HepG2 (cell line): ENCODE measurements around the gene CXXC5. TPM values are rescaled to one million over a fixed set of nuclear protein-coding genes. Genes with fewer than 3 reads are reported as not detected.

Experiments used
- HHEX ChIP-seq: IDR thresholded peaks from 2 replicates; pipeline ENCODE4 v1.6.1; 2016; ENCODE audit warnings: control low read depth
- IRX3 ChIP-seq: sonication (generic); formaldehyde crosslinking; IDR thresholded peaks from 2 replicates; pipeline ENCODE4 v1.8.1; 2023; ENCODE audit warnings: mild to moderate bottlenecking, low read depth, missing genetic modification reagents, borderline replicate concordance
- NFRKB ChIP-seq: fragments of 450-650 bp; IDR thresholded peaks from 2 replicates; pipeline ENCODE4 v1.6.1; 2017
- ZFP90 ChIP-seq: sonication (generic); formaldehyde crosslinking; IDR thresholded peaks from 2 replicates; pipeline ENCODE4 v1.8.0; 2022; ENCODE audit warnings: missing genetic modification reagents, mild to moderate bottlenecking, inconsistent platforms, borderline replicate concordance
- ZNF264 ChIP-seq: sonication (generic); formaldehyde crosslinking; IDR thresholded peaks from 2 replicates; pipeline ENCODE4 v1.4.0; 2020; ENCODE audit warnings: missing genetic modification reagents
- ZNF652 ChIP-seq: IDR thresholded peaks from 2 replicates; pipeline ENCODE4 v1.6.1; 2016; ENCODE audit warnings: low read depth, borderline replicate concordance
- ZNF768 ChIP-seq: sonication (generic); formaldehyde crosslinking; IDR thresholded peaks from 2 replicates; pipeline ENCODE4 v1.4.0; 2020; ENCODE audit warnings: missing genetic modification reagents
- ZNF780A ChIP-seq: sonication (generic); formaldehyde crosslinking; IDR thresholded peaks from 2 replicates; pipeline ENCODE4 v1.8.0; 2022; ENCODE audit warnings: mild to moderate bottlenecking, missing genetic modification reagents, moderate library complexity
- polyA plus RNA-seq, 8 experiments: library from polyadenylated mRNA; depleted of rRNA in 3 of 8; stranded (reverse) in 7 of 8; unstranded in 1 of 8; fragments of >200 nt; fragmentation: Illumina TruSeq in 4 of 8; extraction: Trizol in 4 of 8; gene quantifications; 2 replicates each; pipeline versions ENCODE4 v1.2.1 to v1.2.3, GENCODE V29; 2011 to 2016; ENCODE audit warnings: low read depth in 4 of 8, missing spikeins in 1 of 8, mixed read lengths in 1 of 8; ENCODE audit not compliant: insufficient read depth in 1 of 8
- total RNA-seq, 5 experiments: library from RNA; depleted of rRNA; stranded (reverse); fragments of >200 nt; fragmentation: Illumina TruSeq; extraction: Trizol; gene quantifications; 2 replicates each; pipeline ENCODE4 v1.2.3, GENCODE V29; 2016; ENCODE audit warnings: low read depth in 1 of 5
- TF ChIP-seq, protein P1 (sequence below): fragments of 450-650 bp; IDR thresholded peaks from 2 replicates; pipeline ENCODE4 v1.6.1; 2017; ENCODE audit warnings: mild to moderate bottlenecking
- TF ChIP-seq, protein P2 (sequence below): sonication (generic); formaldehyde crosslinking; IDR thresholded peaks from 2 replicates; pipeline ENCODE4 v1.5.1; 2020; ENCODE audit warnings: missing genetic modification reagents, mild to moderate bottlenecking, borderline replicate concordance
- TF ChIP-seq, protein P3 (sequence below): sonication (generic); formaldehyde crosslinking; IDR thresholded peaks from 2 replicates; pipeline ENCODE4 v1.5.1; 2020; ENCODE audit warnings: mild to moderate bottlenecking, missing genetic modification reagents
- TF ChIP-seq, protein P4 (sequence below): sonication (generic); formaldehyde crosslinking; IDR thresholded peaks from 2 replicates; pipeline ENCODE4 v1.4.0; 2020; ENCODE audit warnings: missing genetic modification reagents

CXXC5 gene
- total and polyA plus RNA-seq, 2 of the 13 experiments (the other 11 are each of a cell fraction or from before 2014, with no cell fraction given) = 32.3 to 33.0 TPM

DNA sequence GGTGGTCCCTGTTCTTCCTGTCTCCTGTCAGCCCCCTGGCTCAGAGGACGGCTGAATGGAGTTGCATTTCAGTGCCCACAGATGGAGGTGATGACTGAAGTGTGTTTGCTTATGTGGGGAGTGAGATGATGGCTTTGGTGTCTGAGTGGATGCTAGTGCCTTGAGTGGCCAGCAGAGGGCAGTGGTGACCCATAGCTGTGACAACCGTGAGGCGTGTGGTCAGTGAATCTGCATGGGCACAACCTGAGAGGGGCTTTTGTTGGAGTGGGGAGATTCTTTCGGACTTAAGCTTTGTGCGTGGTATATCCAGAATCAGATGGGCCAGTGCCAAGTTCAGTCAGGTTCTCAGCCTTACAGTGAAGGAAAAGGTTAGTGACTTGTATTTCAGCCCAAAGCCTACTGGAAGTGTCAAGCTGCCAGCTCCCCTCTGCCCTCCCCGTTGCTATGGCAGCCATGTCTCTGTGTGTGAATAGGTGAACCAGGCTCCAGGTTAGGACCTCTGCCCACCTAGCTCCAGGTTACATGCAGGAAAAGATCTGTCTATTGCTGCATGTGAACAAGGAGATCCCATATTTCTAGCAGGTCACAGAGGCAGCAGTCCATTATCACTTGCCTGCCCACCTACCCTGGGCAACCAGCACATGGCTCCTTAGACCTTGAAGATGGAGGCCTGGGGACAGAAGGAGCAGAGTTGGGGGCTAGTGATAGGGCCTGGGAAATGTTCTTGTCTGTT, 14.7 kb upstream of the CXXC5 start (continued):
- no peak for TF ChIP-seq ZNF780A
- TF ChIP-seq, protein P1, sequence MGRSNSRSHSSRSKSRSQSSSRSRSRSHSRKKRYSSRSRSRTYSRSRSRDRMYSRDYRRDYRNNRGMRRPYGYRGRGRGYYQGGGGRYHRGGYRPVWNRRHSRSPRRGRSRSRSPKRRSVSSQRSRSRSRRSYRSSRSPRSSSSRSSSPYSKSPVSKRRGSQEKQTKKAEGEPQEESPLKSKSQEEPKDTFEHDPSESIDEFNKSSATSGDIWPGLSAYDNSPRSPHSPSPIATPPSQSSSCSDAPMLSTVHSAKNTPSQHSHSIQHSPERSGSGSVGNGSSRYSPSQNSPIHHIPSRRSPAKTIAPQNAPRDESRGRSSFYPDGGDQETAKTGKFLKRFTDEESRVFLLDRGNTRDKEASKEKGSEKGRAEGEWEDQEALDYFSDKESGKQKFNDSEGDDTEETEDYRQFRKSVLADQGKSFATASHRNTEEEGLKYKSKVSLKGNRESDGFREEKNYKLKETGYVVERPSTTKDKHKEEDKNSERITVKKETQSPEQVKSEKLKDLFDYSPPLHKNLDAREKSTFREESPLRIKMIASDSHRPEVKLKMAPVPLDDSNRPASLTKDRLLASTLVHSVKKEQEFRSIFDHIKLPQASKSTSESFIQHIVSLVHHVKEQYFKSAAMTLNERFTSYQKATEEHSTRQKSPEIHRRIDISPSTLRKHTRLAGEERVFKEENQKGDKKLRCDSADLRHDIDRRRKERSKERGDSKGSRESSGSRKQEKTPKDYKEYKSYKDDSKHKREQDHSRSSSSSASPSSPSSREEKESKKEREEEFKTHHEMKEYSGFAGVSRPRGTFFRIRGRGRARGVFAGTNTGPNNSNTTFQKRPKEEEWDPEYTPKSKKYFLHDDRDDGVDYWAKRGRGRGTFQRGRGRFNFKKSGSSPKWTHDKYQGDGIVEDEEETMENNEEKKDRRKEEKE = no peak
- no peak for TF ChIP-seq NFRKB
- no peak for TF ChIP-seq HHEX
- no peak for TF ChIP-seq IRX3 (CRISPR knock-in tag)
- TF ChIP-seq, protein P2, sequence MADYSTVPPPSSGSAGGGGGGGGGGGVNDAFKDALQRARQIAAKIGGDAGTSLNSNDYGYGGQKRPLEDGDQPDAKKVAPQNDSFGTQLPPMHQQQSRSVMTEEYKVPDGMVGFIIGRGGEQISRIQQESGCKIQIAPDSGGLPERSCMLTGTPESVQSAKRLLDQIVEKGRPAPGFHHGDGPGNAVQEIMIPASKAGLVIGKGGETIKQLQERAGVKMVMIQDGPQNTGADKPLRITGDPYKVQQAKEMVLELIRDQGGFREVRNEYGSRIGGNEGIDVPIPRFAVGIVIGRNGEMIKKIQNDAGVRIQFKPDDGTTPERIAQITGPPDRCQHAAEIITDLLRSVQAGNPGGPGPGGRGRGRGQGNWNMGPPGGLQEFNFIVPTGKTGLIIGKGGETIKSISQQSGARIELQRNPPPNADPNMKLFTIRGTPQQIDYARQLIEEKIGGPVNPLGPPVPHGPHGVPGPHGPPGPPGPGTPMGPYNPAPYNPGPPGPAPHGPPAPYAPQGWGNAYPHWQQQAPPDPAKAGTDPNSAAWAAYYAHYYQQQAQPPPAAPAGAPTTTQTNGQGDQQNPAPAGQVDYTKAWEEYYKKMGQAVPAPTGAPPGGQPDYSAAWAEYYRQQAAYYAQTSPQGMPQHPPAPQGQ (CRISPR knock-in tag) = no peak; the same call in 1 of the 2 replicates
- peak; percentile 59; the same call in 1 of the 2 replicates for TF ChIP-seq ZFP90 (CRISPR knock-in tag)
- TF ChIP-seq ZNF652 (CRISPR knock-in tag) = no peak
- TF ChIP-seq ZNF264 = 0 out of 2 replicates have a peak, but pooled peaks have one; percentile 34
- TF ChIP-seq, protein P3, sequence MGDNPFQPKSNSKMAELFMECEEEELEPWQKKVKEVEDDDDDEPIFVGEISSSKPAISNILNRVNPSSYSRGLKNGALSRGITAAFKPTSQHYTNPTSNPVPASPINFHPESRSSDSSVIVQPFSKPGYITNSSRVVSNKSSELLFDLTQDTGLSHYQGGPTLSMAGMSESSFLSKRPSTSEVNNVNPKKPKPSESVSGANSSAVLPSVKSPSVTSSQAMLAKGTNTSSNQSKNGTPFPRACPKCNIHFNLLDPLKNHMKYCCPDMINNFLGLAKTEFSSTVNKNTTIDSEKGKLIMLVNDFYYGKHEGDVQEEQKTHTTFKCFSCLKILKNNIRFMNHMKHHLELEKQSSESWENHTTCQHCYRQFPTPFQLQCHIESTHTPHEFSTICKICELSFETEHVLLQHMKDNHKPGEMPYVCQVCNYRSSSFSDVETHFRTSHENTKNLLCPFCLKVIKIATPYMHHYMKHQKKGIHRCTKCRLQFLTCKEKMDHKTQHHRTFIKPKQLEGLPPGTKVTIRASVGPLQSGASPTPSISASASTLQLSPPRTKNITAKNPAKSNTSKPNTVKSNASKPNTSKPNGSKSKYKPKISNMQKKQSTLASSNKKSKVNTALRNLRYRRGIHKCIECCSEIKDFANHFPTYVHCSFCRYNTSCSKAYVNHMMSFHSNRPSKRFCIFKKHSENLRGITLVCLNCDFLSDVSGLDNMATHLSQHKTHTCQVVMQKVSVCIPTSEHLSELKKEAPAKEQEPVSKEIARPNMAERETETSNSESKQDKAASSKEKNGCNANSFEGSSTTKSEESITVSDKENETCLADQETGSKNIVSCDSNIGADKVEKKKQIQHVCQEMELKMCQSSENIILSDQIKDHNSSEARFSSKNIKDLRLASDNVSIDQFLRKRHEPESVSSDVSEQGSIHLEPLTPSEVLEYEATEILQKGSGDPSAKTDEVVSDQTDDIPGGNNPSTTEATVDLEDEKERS (CRISPR knock-in tag) = no peak
- TF ChIP-seq, protein P4, sequence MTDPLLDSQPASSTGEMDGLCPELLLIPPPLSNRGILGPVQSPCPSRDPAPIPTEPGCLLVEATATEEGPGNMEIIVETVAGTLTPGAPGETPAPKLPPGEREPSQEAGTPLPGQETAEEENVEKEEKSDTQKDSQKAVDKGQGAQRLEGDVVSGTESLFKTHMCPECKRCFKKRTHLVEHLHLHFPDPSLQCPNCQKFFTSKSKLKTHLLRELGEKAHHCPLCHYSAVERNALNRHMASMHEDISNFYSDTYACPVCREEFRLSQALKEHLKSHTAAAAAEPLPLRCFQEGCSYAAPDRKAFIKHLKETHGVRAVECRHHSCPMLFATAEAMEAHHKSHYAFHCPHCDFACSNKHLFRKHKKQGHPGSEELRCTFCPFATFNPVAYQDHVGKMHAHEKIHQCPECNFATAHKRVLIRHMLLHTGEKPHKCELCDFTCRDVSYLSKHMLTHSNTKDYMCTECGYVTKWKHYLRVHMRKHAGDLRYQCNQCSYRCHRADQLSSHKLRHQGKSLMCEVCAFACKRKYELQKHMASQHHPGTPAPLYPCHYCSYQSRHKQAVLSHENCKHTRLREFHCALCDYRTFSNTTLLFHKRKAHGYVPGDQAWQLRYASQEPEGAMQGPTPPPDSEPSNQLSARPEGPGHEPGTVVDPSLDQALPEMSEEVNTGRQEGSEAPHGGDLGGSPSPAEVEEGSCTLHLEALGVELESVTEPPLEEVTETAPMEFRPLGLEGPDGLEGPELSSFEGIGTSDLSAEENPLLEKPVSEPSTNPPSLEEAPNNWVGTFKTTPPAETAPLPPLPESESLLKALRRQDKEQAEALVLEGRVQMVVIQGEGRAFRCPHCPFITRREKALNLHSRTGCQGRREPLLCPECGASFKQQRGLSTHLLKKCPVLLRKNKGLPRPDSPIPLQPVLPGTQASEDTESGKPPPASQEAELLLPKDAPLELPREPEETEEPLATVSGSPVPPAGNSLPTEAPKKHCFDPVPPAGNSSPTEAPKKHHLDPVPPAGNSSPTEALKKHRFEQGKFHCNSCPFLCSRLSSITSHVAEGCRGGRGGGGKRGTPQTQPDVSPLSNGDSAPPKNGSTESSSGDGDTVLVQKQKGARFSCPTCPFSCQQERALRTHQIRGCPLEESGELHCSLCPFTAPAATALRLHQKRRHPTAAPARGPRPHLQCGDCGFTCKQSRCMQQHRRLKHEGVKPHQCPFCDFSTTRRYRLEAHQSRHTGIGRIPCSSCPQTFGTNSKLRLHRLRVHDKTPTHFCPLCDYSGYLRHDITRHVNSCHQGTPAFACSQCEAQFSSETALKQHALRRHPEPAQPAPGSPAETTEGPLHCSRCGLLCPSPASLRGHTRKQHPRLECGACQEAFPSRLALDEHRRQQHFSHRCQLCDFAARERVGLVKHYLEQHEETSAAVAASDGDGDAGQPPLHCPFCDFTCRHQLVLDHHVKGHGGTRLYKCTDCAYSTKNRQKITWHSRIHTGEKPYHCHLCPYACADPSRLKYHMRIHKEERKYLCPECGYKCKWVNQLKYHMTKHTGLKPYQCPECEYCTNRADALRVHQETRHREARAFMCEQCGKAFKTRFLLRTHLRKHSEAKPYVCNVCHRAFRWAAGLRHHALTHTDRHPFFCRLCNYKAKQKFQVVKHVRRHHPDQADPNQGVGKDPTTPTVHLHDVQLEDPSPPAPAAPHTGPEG = no peak
- 0 out of 2 replicates have a peak, but pooled peaks have one; percentile 11 for TF ChIP-seq ZNF768
